HepG2 (cell line): ENCODE data around the gene CADPS. TPM values are rescaled to one million over a fixed set of nuclear protein-coding genes. Genes with fewer than 3 reads are reported as not detected.

ENCODE experiments used
- ATAC-seq: fragments of 200-7000 bp; cut with Tn5 transposase; 3 replicates; pipeline ENCODE4 v1.9.1; 2020; ENCODE audit warnings: mild to moderate bottlenecking, moderate library complexity
- BruUV-seq: library from RNA; stranded (reverse); fragments of 400-500 nt; replicated peaks from 2 replicates; lab custom pipeline; 2021; lab: Mats Ljungman, UMichigan
- CTCF ChIA-PET: fragments of 300-600 bp; formaldehyde crosslinking; extraction: SDS; loops from one replicate; lab custom pipeline; 2021; ENCODE audit warnings: low total read pairs, inconsistent platforms, low intra/inter-chr PET ratio; lab: Yijun Ruan, JAX
- POLR2A ChIA-PET: fragments of 350-600 bp; sonication (Branson Sonifier 250); formaldehyde crosslinking; loops from one replicate; lab custom pipeline; 2020; ENCODE audit warnings: antibody characterized with exemption, inconsistent platforms; lab: Yijun Ruan, JAX
- DNase-seq: peaks from one replicate; pipeline ENCODE4 v3.0.0-alpha.2; 2015; ENCODE audit warnings: low spot score
- FAIRE-seq: peaks from 3 replicates; lab custom pipeline; 2011; peaks lifted over from hg19 to GRCh38; lab: Jason Lieb, UNC
- H2AFZ ChIP-seq: one replicate; pipeline ENCODE4 v1.6.1; 2011; ENCODE audit warnings: low read length, inconsistent platforms
- H3K27ac ChIP-seq: fragments of 300-600 bp; 3 replicates; pipeline ENCODE4 v1.8.0; 2011; ENCODE audit warnings: mixed run types, mild to moderate bottlenecking, mixed read lengths, low read length, inconsistent platforms; ENCODE audit not compliant: insufficient read depth; ENCODE audit errors: extremely low read length
- H3K27me3 ChIP-seq, 2 experiments: fragments of 200-600 bp in 1 of 2; 2 replicates in 1 of 2; 3 replicates in 1 of 2; pipeline versions ENCODE4 v1.6.0 to v1.8.0; 2011; ENCODE audit warnings: low read length in 2 of 2, mild to moderate bottlenecking in 2 of 2, moderate library complexity in 2 of 2, inconsistent platforms in 1 of 2; ENCODE audit not compliant: insufficient read depth in 2 of 2, control insufficient read depth in 1 of 2
- H3K36me3 ChIP-seq, 2 experiments: fragments of 200-600 bp in 1 of 2; replicated peaks in 1 of 2; 2 replicates in 1 of 2; 3 replicates in 1 of 2; pipeline versions ENCODE4 v1.5.1 to v1.8.0; 2011; ENCODE audit warnings: low read length in 2 of 2, inconsistent platforms in 1 of 2; ENCODE audit not compliant: insufficient read depth in 2 of 2, control insufficient read depth in 1 of 2
- H3K4me1 ChIP-seq: 2 replicates; pipeline ENCODE4 v1.5.1; 2012; ENCODE audit warnings: low read length, inconsistent platforms; ENCODE audit not compliant: insufficient read depth
- H3K4me2 ChIP-seq: 2 replicates; pipeline ENCODE4 v1.6.0; 2011; ENCODE audit warnings: low read depth, low read length, inconsistent platforms
- H3K4me3 ChIP-seq, 3 experiments: fragments of 200-600 bp in 1 of 3; sonication (generic), shearing (Covaris generic) in 1 of 3; replicated peaks in 1 of 3; 2 replicates each; pipeline ENCODE4 v1.5.1; 2011 to 2016; ENCODE audit warnings: low read length in 3 of 3, inconsistent platforms in 2 of 3, low read depth in 2 of 3, mild to moderate bottlenecking in 2 of 3, control low read depth in 1 of 3, mixed read lengths in 1 of 3; ENCODE audit not compliant: insufficient read depth in 1 of 3
- H3K79me2 ChIP-seq: one replicate; pipeline ENCODE4 v1.6.1; 2011; ENCODE audit warnings: low read length, inconsistent platforms; ENCODE audit not compliant: insufficient read depth
- H3K9ac ChIP-seq: 2 replicates; pipeline ENCODE4 v1.6.0; 2011; ENCODE audit warnings: mild to moderate bottlenecking, low read depth, low read length, inconsistent platforms; ENCODE audit not compliant: insufficient read depth
- H3K9me3 ChIP-seq: 2 replicates; pipeline ENCODE4 v1.5.1; 2012; ENCODE audit warnings: mild to moderate bottlenecking, low read length
- H4K20me1 ChIP-seq: 2 replicates; pipeline ENCODE4 v1.6.0; 2011; ENCODE audit warnings: inconsistent platforms, mild to moderate bottlenecking, low read length, moderate library complexity; ENCODE audit not compliant: insufficient read depth
- ARNT ChIP-seq: fragments of 450-650 bp; IDR thresholded peaks from 2 replicates; pipeline ENCODE4 v1.6.1; 2017
- ATRX ChIP-seq: sonication (generic); formaldehyde crosslinking; IDR thresholded peaks from 2 replicates; pipeline ENCODE4 v1.4.0; 2020; ENCODE audit warnings: missing genetic modification reagents, borderline replicate concordance
- CBX2 ChIP-seq, 2 experiments: fragments of 200-600 bp in 1 of 2; sonication (generic); formaldehyde crosslinking in 1 of 2; IDR thresholded peaks; 2 replicates each; pipeline versions ENCODE4 v1.7.0 to v1.8.1; 2018 to 2022; ENCODE audit warnings: low read depth in 2 of 2, low read length in 1 of 2, mild to moderate bottlenecking in 1 of 2, missing genetic modification reagents in 1 of 2
- CENPX ChIP-seq: sonication (generic); formaldehyde crosslinking; IDR thresholded peaks from 2 replicates; pipeline ENCODE4 v1.9.0; 2021; ENCODE audit warnings: mild to moderate bottlenecking, missing genetic modification reagents, moderate library complexity
- MTF2 ChIP-seq: sonication (generic); formaldehyde crosslinking; IDR thresholded peaks from 2 replicates; pipeline ENCODE4 v1.5.0; 2020; ENCODE audit warnings: missing genetic modification reagents, borderline replicate concordance
- NFKBIZ ChIP-seq: IDR thresholded peaks from 2 replicates; pipeline ENCODE4 v1.6.1; 2018; ENCODE audit warnings: missing genetic modification reagents, missing compliant biosample characterization
- PPARG ChIP-seq: conservative IDR thresholded peaks from 2 replicates; pipeline ENCODE4 v1.6.1; 2016; ENCODE audit warnings: missing biosample characterization, missing genetic modification reagents
- WIZ ChIP-seq: sonication (generic); formaldehyde crosslinking; IDR thresholded peaks from 2 replicates; pipeline ENCODE4 v1.5.1; 2020; ENCODE audit warnings: mild to moderate bottlenecking, missing genetic modification reagents
- ZBTB21 ChIP-seq: sonication (generic); formaldehyde crosslinking; IDR thresholded peaks from 2 replicates; pipeline ENCODE4 v1.4.0; 2020; ENCODE audit warnings: missing genetic modification reagents
- ZBTB37 ChIP-seq: sonication (generic); formaldehyde crosslinking; IDR thresholded peaks from 2 replicates; pipeline ENCODE4 v1.4.0; 2020; ENCODE audit warnings: mild to moderate bottlenecking, missing genetic modification reagents
- ZFP41 ChIP-seq: sonication (generic); formaldehyde crosslinking; IDR thresholded peaks from 2 replicates; pipeline ENCODE4 v1.4.0; 2020; ENCODE audit warnings: mild to moderate bottlenecking, missing genetic modification reagents, borderline replicate concordance
- ZNF225 ChIP-seq: sonication (generic); formaldehyde crosslinking; IDR thresholded peaks from 2 replicates; pipeline ENCODE4 v1.4.0; 2020; ENCODE audit warnings: mild to moderate bottlenecking, missing genetic modification reagents
- ZNF260 ChIP-seq: sonication (generic); formaldehyde crosslinking; IDR thresholded peaks from 2 replicates; pipeline ENCODE4 v1.4.0; 2020; ENCODE audit warnings: missing genetic modification reagents, low read depth, mild to moderate bottlenecking, borderline replicate concordance
- ZNF281 ChIP-seq: sonication (generic); formaldehyde crosslinking; IDR thresholded peaks from 2 replicates; pipeline ENCODE4 v1.4.0; 2020; ENCODE audit warnings: missing genetic modification reagents, borderline replicate concordance
- ZNF3 ChIP-seq: IDR thresholded peaks from 2 replicates; pipeline ENCODE4 v1.7.0; 2017; ENCODE audit warnings: inconsistent platforms
- ZNF879 ChIP-seq: sonication (generic); formaldehyde crosslinking; IDR thresholded peaks from 2 replicates; pipeline ENCODE4 v1.8.1; 2023; ENCODE audit warnings: missing genetic modification reagents
- WGBS: methylation state at CpG from one replicate; pipeline ENCODE4 v1.1.6; 2017; ENCODE audit warnings: low lambda C conversion rate; 5-methylcytosine and 5-hydroxymethylcytosine counted together
- in situ Hi-C: cut with HindIII; loops from 2 replicates; pipeline ENCODE4 v1.10.0; 2017; ENCODE audit warnings: low pct_unique_long_range_greater_than_20kb; ENCODE audit not compliant: extremely low pct_ligation_motif_present
- intact Hi-C: fragments of 100-400 bp; cut with micrococcal nuclease; formaldehyde crosslinking; loops from one replicate; pipeline ENCODE4 v1.10.0; 2022; ENCODE audit not compliant: unreplicated experiment
- polyA plus RNA-seq, 8 experiments: library from polyadenylated mRNA; depleted of rRNA in 3 of 8; stranded (reverse) in 7 of 8; unstranded in 1 of 8; fragments of >200 nt; fragmentation: Illumina TruSeq in 4 of 8; extraction: Trizol in 4 of 8; gene quantifications; 2 replicates each; pipeline versions ENCODE4 v1.2.1 to v1.2.3, GENCODE V29; 2011 to 2016; ENCODE audit warnings: low read depth in 4 of 8, missing spikeins in 1 of 8, mixed read lengths in 1 of 8; ENCODE audit not compliant: insufficient read depth in 1 of 8
- total RNA-seq, 5 experiments: library from RNA; depleted of rRNA; stranded (reverse); fragments of >200 nt; fragmentation: Illumina TruSeq; extraction: Trizol; gene quantifications; 2 replicates each; pipeline ENCODE4 v1.2.3, GENCODE V29; 2016; ENCODE audit warnings: low read depth in 1 of 5
- TF ChIP-seq, protein P1 (sequence below): sonication (generic); formaldehyde crosslinking; IDR thresholded peaks from 2 replicates; pipeline ENCODE4 v1.4.0; 2020; ENCODE audit warnings: missing genetic modification reagents, borderline replicate concordance
- TF ChIP-seq, protein P2 (sequence below): sonication (generic); formaldehyde crosslinking; conservative IDR thresholded peaks from 2 replicates; pipeline ENCODE4 v1.5.0; 2020; ENCODE audit warnings: missing genetic modification reagents

CADPS gene
- total and polyA plus RNA-seq, 2 of the 13 experiments (the other 11 are each of a cell fraction or from before 2014, with no cell fraction given): not detected

- no peak for TF ChIP-seq ZBTB37 (CRISPR knock-in tag)
- TF ChIP-seq ZNF260: no peak
- no peak for TF ChIP-seq ATRX
- TF ChIP-seq CBX2 (IDR thresholded peaks at IDR 0.05; ENCODE audit: low read depth, low read length): no peak
- TF ChIP-seq CBX2 (CRISPR knock-in tag; IDR thresholded peaks at IDR 0.05; ENCODE audit: low read depth): no peak
- TF ChIP-seq ZNF3: no peak
Observed at GRCh38 chr3:62604298-62604697, 270.9 kb downstream of the CADPS start (continued).

- no peak overlapping the region for H3K4me3 ChIP-seq
- no peaks in the 10 kb centered on the region for H4K20me1 ChIP-seq
- H3K4me2 ChIP-seq: no peak overlapping the region
- FAIRE-seq (no peak), ATAC-seq (no peak), DNase-seq (no peak)
- 5% methylated on average over 3 of the region's 3 CpGs for WGBS
- intact Hi-C loops: no loop called here
- H3K9ac ChIP-seq: no peak overlapping the region
- H3K27ac ChIP-seq: no peak overlapping the region
- POLR2A ChIA-PET: no interaction called here
- BruUV-seq: no TSS peak
- CTCF ChIA-PET: no interaction called here
- H3K27me3 ChIP-seq: no peaks in the 10 kb centered on the region
- no peaks in the 10 kb centered on the region for H3K79me2 ChIP-seq
- H2AFZ ChIP-seq: no peak overlapping the region
- no peaks in the 10 kb centered on the region for H3K4me1 ChIP-seq
- no peaks in the 10 kb centered on the region for H3K36me3 ChIP-seq
- in situ Hi-C loops: no loop called here
- H3K9me3 ChIP-seq: no peaks in the 10 kb centered on the region
- no peak for TF ChIP-seq ZNF225 (CRISPR knock-in tag)
- no peak for TF ChIP-seq ZFP41 (CRISPR knock-in tag)
- no peak for TF ChIP-seq CENPX (CRISPR knock-in tag)
- no peak for TF ChIP-seq NFKBIZ (CRISPR knock-in tag)
- TF ChIP-seq ARNT: no peak
- no peak for TF ChIP-seq ZNF281 (CRISPR knock-in tag)
- no peak for TF ChIP-seq ZNF879 (CRISPR knock-in tag)
- TF ChIP-seq, protein P1, sequence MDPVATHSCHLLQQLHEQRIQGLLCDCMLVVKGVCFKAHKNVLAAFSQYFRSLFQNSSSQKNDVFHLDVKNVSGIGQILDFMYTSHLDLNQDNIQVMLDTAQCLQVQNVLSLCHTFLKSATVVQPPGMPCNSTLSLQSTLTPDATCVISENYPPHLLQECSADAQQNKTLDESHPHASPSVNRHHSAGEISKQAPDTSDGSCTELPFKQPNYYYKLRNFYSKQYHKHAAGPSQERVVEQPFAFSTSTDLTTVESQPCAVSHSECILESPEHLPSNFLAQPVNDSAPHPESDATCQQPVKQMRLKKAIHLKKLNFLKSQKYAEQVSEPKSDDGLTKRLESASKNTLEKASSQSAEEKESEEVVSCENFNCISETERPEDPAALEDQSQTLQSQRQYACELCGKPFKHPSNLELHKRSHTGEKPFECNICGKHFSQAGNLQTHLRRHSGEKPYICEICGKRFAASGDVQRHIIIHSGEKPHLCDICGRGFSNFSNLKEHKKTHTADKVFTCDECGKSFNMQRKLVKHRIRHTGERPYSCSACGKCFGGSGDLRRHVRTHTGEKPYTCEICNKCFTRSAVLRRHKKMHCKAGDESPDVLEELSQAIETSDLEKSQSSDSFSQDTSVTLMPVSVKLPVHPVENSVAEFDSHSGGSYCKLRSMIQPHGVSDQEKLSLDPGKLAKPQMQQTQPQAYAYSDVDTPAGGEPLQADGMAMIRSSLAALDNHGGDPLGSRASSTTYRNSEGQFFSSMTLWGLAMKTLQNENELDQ: no peak
- TF ChIP-seq ZBTB21 (CRISPR knock-in tag): no peak
- no peak for TF ChIP-seq PPARG (CRISPR knock-in tag)
- no peak for TF ChIP-seq WIZ
- no peak for TF ChIP-seq MTF2 (CRISPR knock-in tag)
- TF ChIP-seq, protein P2, sequence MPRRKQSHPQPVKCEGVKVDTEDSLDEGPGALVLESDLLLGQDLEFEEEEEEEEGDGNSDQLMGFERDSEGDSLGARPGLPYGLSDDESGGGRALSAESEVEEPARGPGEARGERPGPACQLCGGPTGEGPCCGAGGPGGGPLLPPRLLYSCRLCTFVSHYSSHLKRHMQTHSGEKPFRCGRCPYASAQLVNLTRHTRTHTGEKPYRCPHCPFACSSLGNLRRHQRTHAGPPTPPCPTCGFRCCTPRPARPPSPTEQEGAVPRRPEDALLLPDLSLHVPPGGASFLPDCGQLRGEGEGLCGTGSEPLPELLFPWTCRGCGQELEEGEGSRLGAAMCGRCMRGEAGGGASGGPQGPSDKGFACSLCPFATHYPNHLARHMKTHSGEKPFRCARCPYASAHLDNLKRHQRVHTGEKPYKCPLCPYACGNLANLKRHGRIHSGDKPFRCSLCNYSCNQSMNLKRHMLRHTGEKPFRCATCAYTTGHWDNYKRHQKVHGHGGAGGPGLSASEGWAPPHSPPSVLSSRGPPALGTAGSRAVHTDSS (CRISPR knock-in tag): no peak
Observed at GRCh38 chr3:62602987-62603386, 272.2 kb downstream of the CADPS start.
